BLaER1 treated with 17β-estradiol and CSF1 and Interleukin-3, amounts not matched to agents 10 nM and 100 nM (cell line): ENCODE data around the gene KCNQ4.

Experiments
- H3K27ac ChIP-seq, 11 experiments: shearing (Covaris generic); formaldehyde crosslinking; 2 replicates each; pipeline ENCODE4 v1.8.1; 2022
- H3K27me3 ChIP-seq, 11 experiments: shearing (Covaris generic); formaldehyde crosslinking; 2 replicates each; pipeline ENCODE4 v1.8.1; 2022
- H3K36me3 ChIP-seq, 11 experiments: shearing (Covaris generic); formaldehyde crosslinking; 2 replicates each; pipeline ENCODE4 v1.8.1; 2022
- H3K4me1 ChIP-seq, 10 experiments: shearing (Covaris generic); formaldehyde crosslinking; 2 replicates each; pipeline ENCODE4 v1.8.1; 2022
- H3K4me2 ChIP-seq, 11 experiments: shearing (Covaris generic); formaldehyde crosslinking; 2 replicates each; pipeline ENCODE4 v1.8.1; 2022
- H3K4me3 ChIP-seq, 10 experiments: shearing (Covaris generic); formaldehyde crosslinking; 2 replicates each; pipeline ENCODE4 v1.8.1; 2022
- H3K9ac ChIP-seq, 11 experiments: shearing (Covaris generic); formaldehyde crosslinking; 2 replicates each; pipeline ENCODE4 v1.8.1; 2022
- H3K9me3 ChIP-seq, 11 experiments: shearing (Covaris generic); formaldehyde crosslinking; replicated peaks in 1 of 11; 2 replicates each; pipeline ENCODE4 v1.8.1; 2022
- H4K20me1 ChIP-seq, 11 experiments: shearing (Covaris generic); formaldehyde crosslinking; 2 replicates each; pipeline ENCODE4 v1.8.1; 2022
- Cebpa-rat ChIP-seq, 11 experiments: shearing (Covaris generic); IDR thresholded peaks; 2 replicates each; pipeline ENCODE4 v1.8.1; 2022

Gene KCNQ4

GRCh38 chr1:40783001-40783905 is at the start of gene KCNQ4:
KCNQ4 (plus strand) TSS chr1:40783787; CDS start chr1:40784094, 307 bp downstream.
- Histone ChIP-seq H3K36me3 (no peaks in the 10 kb centered on the region), H3K9me3 (no peaks in the 10 kb centered on the region), H3K4me2 (peak within 1 kb of the TSS; percentile 93 to 99 (median 98)), H3K4me1 (peaks cover 26 to 49% (median 32%) of the 10 kb centered on the region in 10 experiments), H4K20me1 (peaks cover 0 to 45% (median 7%) of the 10 kb centered on the region in 11 experiments; a peak in 7 of 22 replicates), H3K9ac (peak within 1 kb of the TSS; percentile 53 to 80 (median 72)), H3K4me3 (peak within 1 kb of the TSS; percentile 58 to 74 (median 64)), H3K27me3 (peaks cover 38 to 53% (median 47%) of the 10 kb centered on the region in 11 experiments), H3K27ac (peak within 1 kb of the TSS in 9 of 11 experiments; percentile 22 to 61 (median 52); a peak in 12 of 22 replicates)
- TF ChIP-seq Cebpa-rat (IDR thresholded peaks at IDR 0.05) = no peak

GRCh38 chr1:40734882-40735628 is 48.5 kb upstream of the KCNQ4 start:
- Histone ChIP-seq H3K4me1 (peaks cover 0 to 21% (median 5%) of the 10 kb centered on the region in 10 experiments; a peak in 9 of 20 replicates), H3K27ac (no peak overlapping the region), H3K27me3 (no peaks in the 10 kb centered on the region), H3K4me3 (no peak overlapping the region), H3K9ac (no peak overlapping the region), H3K9me3 (peaks cover 0 to 5% (median 0%) of the 10 kb centered on the region in 11 experiments; a peak in 2 of 22 replicates), H4K20me1 (peaks cover 15 to 78% (median 29%) of the 10 kb centered on the region in 11 experiments; a peak in 17 of 22 replicates), H3K36me3 (peaks cover 15 to 36% (median 24%) of the 10 kb centered on the region in 11 experiments), H3K4me2 (no peak overlapping the region)
- TF ChIP-seq Cebpa-rat (IDR thresholded peaks at IDR 0.05) = no peak

GRCh38 chr1:40736085-40736531 is 47.5 kb upstream of the KCNQ4 start:
- Histone ChIP-seq H3K27ac (no peak overlapping the region), H4K20me1 (peaks cover 11 to 78% (median 21%) of the 10 kb centered on the region in 11 experiments; a peak in 16 of 22 replicates), H3K9ac (no peak overlapping the region), H3K9me3 (peaks cover 0 to 5% (median 0%) of the 10 kb centered on the region in 11 experiments; a peak in 2 of 22 replicates), H3K4me2 (no peak overlapping the region), H3K36me3 (peaks cover 24 to 40% (median 33%) of the 10 kb centered on the region in 11 experiments), H3K4me3 (no peak overlapping the region), H3K27me3 (no peaks in the 10 kb centered on the region), H3K4me1 (peaks cover 0 to 21% (median 5%) of the 10 kb centered on the region in 10 experiments; a peak in 8 of 20 replicates)
- TF ChIP-seq Cebpa-rat (IDR thresholded peaks at IDR 0.05) = no peak

- no peaks in the 10 kb centered on the region for H3K27me3 ChIP-seq
- no peak overlapping the region for H3K9ac ChIP-seq
- H3K4me3 ChIP-seq = no peak overlapping the region
- H3K9me3 ChIP-seq = peaks cover 0 to 5% (median 0%) of the 10 kb centered on the region in 11 experiments; a peak in 2 of 22 replicates
- H3K27ac ChIP-seq = no peak overlapping the region
- H3K4me2 ChIP-seq = no peak overlapping the region
- peaks cover 0 to 80% (median 12%) of the 10 kb centered on the region in 11 experiments; a peak in 12 of 22 replicates for H4K20me1 ChIP-seq
- H3K36me3 ChIP-seq = peaks cover 48 to 62% (median 57%) of the 10 kb centered on the region in 11 experiments
- TF ChIP-seq Cebpa-rat (IDR thresholded peaks at IDR 0.05) = no peak
- peaks cover 0 to 23% (median 2%) of the 10 kb centered on the region in 10 experiments; a peak in 6 of 20 replicates for H3K4me1 ChIP-seq
Measured at GRCh38 chr1:40738831-40739230, 44.8 kb upstream of the KCNQ4 start.

GRCh38 chr1:40739455-40740008 is 44.1 kb upstream of the KCNQ4 start:
- Histone ChIP-seq H3K36me3 (peaks cover 54 to 69% (median 63%) of the 10 kb centered on the region in 11 experiments), H3K9me3 (peaks cover 0 to 5% (median 0%) of the 10 kb centered on the region in 11 experiments; a peak in 2 of 22 replicates), H3K27ac (no peak overlapping the region), H3K4me3 (no peak overlapping the region), H3K9ac (no peak overlapping the region), H3K4me1 (peaks cover 0 to 23% (median 2%) of the 10 kb centered on the region in 10 experiments; a peak in 6 of 20 replicates), H3K27me3 (no peaks in the 10 kb centered on the region), H3K4me2 (no peak overlapping the region), H4K20me1 (peaks cover 0 to 83% (median 11%) of the 10 kb centered on the region in 11 experiments; a peak in 10 of 22 replicates)
- no peak for TF ChIP-seq Cebpa-rat (IDR thresholded peaks at IDR 0.05)

- Histone ChIP-seq H3K4me2 (no peak overlapping the region), H3K9me3 (peaks cover 0 to 5% (median 0%) of the 10 kb centered on the region in 11 experiments; a peak in 2 of 22 replicates), H3K9ac (no peak overlapping the region), H3K36me3 (peaks cover 61 to 77% (median 71%) of the 10 kb centered on the region in 11 experiments), H3K27ac (no peak overlapping the region), H3K27me3 (no peaks in the 10 kb centered on the region), H3K4me3 (no peak overlapping the region), H4K20me1 (peaks cover 0 to 83% (median 11%) of the 10 kb centered on the region in 11 experiments; a peak in 10 of 22 replicates), H3K4me1 (peaks cover 0 to 22% (median 2%) of the 10 kb centered on the region in 10 experiments; a peak in 6 of 20 replicates)
- TF ChIP-seq Cebpa-rat (IDR thresholded peaks at IDR 0.05) = no peak
Measured at GRCh38 chr1:40740039-40740996, 43.3 kb upstream of the KCNQ4 start.

GRCh38 chr1:40740997-40741736 is 42.4 kb upstream of the KCNQ4 start:
- Histone ChIP-seq H3K4me3 (no peak overlapping the region), H3K4me2 (peak overlapping the region in 1 of 11 experiments; percentile 58; a peak in 1 of 22 replicates), H3K4me1 (peaks cover 0 to 14% (median 2%) of the 10 kb centered on the region in 10 experiments; a peak in 6 of 20 replicates), H3K27ac (no peak overlapping the region), H3K9ac (no peak overlapping the region), H3K27me3 (no peaks in the 10 kb centered on the region), H3K36me3 (peaks cover 66 to 82% (median 73%) of the 10 kb centered on the region in 11 experiments), H3K9me3 (peaks cover 0 to 2% (median 0%) of the 10 kb centered on the region in 11 experiments; a peak in 2 of 22 replicates), H4K20me1 (peaks cover 0 to 83% (median 11%) of the 10 kb centered on the region in 11 experiments; a peak in 11 of 22 replicates)
- no peak for TF ChIP-seq Cebpa-rat (IDR thresholded peaks at IDR 0.05)
